A549 treated with CpdA at 1 μM for 4 hours (cell line): ENCODE results near the gene PCDHA10. TPM values are rescaled to one million over a fixed set of nuclear protein-coding genes. Genes with fewer than 3 reads are reported as not detected.

ENCODE experiments used
- total RNA-seq: library from RNA; stranded (reverse); fragments of 200-300 nt; extraction: Qiagen RNA extraction; gene quantifications from 5 replicates; pipeline ENCODE4 v1.2.3, GENCODE V29; 2022; ENCODE audit warnings: low read depth

Gene PCDHA10, protein sequence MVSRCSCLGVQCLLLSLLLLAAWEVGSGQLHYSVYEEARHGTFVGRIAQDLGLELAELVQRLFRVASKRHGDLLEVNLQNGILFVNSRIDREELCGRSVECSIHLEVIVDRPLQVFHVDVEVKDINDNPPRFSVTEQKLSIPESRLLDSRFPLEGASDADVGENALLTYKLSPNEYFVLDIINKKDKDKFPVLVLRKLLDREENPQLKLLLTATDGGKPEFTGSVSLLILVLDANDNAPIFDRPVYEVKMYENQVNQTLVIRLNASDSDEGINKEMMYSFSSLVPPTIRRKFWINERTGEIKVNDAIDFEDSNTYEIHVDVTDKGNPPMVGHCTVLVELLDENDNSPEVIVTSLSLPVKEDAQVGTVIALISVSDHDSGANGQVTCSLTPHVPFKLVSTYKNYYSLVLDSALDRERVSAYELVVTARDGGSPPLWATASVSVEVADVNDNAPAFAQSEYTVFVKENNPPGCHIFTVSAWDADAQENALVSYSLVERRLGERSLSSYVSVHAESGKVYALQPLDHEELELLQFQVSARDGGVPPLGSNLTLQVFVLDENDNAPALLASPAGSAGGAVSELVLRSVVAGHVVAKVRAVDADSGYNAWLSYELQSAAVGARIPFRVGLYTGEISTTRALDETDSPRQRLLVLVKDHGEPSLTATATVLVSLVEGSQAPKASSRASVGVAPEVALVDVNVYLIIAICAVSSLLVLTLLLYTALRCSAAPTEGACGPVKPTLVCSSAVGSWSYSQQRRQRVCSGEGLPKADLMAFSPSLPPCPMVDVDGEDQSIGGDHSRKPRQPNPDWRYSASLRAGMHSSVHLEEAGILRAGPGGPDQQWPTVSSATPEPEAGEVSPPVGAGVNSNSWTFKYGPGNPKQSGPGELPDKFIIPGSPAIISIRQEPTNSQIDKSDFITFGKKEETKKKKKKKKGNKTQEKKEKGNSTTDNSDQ
- total RNA-seq, result 0.01 to 0.02 TPM in 2 of 5 replicates, not detected in the others

DNA sequence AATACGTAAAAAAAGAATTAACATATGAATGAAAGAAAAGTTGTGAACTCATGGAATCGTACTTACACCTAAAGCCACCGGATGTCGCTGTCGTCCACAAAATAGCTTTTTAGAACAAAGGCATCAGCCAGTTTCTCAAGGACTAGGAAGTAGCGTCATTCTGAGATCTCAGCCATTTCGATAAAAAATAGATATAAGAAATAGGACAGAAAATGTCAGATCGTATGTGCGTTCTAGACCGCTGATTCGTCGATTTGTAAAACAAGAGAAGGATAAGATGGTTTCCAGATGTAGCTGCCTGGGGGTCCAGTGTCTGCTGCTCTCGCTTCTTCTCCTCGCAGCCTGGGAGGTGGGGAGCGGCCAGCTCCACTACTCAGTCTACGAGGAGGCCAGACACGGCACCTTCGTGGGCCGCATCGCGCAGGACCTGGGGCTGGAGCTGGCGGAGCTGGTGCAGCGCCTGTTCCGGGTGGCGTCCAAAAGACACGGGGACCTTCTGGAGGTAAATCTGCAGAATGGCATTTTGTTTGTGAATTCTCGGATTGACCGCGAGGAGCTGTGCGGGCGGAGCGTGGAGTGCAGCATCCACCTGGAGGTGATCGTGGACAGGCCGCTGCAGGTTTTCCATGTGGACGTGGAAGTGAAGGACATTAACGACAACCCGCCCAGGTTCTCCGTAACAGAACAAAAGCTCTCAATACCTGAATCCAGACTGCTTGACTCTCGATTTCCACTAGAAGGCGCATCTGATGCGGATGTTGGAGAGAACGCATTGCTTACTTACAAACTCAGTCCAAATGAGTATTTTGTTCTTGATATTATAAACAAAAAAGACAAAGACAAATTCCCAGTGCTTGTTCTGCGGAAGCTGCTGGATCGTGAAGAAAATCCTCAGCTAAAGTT, at the start of gene PCDHA10:
PCDHA10 (plus strand) TSS at position 126 of the 903 bp plus-strand sequence; CDS start at position 278, 152 bp downstream.

DNA sequence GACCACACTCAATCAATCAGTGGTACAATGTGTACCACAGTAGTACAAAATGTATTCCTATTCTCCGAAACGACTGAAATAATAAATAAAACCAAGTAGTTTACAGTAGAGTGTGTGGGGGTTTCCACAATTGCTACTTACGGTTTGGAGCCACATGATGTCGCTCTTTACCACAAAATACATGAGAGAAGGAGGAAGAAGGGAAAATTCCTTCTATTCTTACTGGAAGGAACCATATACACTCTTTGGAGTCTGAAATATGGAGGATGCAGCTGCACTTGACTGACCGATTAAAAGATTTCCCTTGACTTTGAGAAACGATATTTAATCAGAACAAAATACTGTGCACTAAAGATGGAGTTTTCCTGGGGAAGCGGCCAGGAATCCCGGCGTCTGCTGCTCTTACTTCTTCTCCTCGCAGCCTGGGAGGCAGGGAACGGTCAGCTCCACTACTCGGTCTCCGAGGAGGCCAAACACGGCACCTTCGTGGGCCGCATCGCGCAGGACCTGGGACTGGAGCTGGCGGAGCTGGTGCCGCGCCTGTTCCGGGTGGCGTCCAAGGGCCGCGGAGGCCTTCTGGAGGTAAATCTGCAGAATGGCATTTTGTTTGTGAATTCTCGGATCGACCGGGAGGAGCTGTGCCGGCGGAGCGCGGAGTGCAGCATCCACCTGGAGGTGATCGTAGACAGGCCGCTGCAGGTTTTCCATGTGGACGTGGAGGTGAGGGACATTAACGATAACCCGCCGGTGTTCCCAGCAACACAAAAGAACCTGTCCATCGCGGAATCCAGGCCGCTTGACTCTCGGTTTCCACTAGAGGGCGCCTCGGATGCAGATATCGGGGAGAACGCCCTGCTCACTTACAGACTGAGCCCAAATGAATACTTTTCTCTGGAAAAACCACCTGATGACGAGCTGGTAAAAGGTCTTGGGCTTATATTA, 48.6 kb upstream of the PCDHA10 start, which contains the start of gene PCDHA4:
PCDHA4 (plus strand) TSS at position 235 of the 942 bp plus-strand sequence.

DNA sequence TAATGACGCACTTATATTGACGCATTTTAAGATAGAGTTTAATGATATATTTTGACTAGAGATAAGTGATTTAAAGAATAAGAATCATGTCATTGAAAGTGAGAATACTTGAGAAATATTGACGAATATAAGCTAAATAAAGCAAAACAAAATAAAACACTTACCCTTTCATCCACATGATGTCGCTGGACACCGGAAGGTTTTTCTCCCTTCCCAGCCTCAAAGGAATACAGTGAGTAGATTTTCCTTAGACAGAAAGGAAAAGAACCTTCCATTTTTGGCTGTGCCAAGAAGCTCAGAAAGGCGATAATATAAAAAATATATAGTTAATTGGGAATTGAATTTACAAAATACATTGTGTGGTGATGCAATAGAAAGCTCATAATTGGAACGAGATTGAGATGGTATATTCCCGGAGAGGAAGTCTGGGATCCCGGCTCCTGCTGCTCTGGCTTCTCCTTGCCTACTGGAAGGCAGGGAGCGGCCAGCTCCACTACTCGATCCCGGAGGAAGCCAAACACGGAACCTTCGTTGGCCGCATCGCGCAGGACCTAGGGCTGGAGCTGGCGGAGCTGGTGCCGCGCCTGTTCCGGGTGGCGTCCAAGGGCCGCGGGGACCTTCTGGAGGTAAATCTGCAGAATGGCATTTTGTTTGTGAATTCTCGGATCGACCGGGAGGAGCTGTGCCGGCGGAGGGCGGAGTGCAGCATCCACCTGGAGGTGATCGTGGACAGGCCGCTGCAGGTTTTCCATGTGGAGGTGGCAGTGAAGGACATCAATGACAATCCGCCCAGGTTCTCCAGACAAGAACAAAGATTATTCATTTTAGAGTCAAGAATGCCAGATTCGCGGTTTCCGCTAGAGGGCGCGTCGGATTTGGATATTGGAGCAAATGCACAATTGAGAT, 34.1 kb upstream of the PCDHA10 start, which contains the start of gene PCDHA5:
PCDHA5 (plus strand) TSS at position 239 of the 906 bp plus-strand sequence.

DNA sequence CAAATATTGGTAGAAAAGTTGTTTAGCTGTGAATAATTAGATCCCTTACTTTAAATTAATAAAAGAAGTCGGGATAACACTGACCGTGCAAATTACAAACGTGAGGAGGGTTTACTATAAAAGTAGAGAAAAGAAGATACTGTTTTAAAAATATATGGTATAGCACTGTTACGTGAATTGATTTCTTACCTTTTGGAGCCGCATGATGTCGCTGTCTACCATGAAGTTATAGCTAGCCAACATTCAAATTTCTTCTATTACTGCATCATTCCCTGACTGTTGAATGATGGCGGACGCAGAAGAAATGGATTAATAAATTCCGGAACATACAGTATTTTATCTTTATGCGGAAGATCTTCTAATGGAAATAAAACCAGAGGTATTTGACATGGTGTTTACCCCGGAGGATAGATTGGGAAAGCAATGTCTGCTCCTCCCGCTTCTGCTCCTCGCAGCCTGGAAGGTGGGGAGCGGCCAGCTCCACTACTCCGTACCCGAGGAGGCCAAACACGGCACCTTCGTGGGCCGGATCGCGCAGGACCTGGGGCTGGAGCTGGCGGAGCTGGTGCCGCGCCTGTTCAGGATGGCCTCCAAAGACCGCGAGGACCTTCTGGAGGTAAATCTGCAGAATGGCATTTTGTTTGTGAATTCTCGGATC, 27.9 kb upstream of the PCDHA10 start, which contains the start of gene PCDHA6:
PCDHA6 (plus strand) TSS at position 257 of the 658 bp plus-strand sequence; CDS start at position 389, 132 bp downstream.

DNA sequence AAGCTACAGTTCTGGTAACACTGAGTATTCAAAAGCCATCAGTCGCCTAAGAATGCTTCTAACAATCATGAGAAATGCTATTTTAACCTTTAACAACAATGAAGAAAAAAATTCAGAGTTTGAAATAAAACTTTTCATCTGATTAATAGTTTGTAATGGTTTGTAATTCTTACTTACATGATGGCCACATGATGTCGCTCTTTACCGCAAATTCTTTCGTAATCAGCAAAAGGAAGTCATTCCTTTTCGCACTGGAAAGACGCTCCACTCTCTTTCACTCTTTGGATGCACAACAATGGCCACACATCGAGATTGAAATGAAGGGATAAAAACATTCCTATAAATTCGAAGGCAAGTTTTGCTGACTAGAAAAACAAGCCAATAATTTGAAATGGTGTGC, 21.7 kb upstream of the PCDHA10 start, which contains the start of gene PCDHA7:
PCDHA7 (plus strand) TSS at position 277 of the 400 bp plus-strand sequence; CDS start at position 392, 115 bp downstream.

DNA sequence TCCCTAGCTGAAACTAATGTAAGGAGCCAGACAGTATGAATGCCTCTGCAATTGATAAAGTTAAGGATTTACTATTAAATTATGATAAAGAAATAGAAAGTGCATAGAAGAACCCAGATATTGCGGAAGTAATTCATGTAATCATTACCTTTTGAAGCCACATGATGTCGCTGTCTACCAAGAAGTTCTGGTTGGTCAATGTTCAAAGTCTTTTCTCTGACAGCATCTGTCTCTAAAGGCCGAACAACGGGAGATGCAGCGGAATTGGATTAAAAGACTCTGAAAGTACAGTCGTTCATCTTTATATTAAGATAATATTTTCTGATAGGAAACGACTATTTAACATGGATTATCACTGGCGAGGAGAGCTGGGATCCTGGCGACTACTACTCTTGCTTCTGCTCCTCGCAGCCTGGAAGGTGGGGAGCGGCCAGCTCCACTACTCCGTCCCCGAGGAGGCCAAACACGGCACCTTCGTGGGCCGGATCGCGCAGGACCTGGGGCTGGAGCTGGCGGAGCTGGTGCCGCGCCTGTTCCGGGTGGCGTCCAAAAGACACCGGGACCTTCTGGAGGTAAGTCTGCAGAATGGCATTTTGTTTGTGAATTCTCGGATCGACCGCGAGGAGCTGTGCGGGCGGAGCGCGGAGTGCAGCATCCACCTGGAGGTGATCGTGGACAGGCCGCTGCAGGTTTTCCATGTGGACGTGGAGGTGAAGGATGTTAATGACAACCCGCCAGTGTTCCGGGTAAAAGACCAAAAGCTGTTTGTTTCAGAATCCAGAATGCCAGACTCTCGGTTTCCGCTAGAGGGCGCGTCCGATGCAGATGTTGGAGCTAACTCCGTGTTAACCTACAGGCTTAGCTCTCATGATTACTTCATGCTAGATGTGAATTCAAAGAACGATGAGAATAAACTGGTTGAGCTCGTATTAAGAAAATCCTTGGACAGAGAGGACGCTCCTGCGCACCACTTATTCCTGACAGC, 14.4 kb upstream of the PCDHA10 start, which contains the start of gene PCDHA8:
PCDHA8 (plus strand) TSS at position 210 of the 985 bp plus-strand sequence; CDS start at position 345, 135 bp downstream.

DNA sequence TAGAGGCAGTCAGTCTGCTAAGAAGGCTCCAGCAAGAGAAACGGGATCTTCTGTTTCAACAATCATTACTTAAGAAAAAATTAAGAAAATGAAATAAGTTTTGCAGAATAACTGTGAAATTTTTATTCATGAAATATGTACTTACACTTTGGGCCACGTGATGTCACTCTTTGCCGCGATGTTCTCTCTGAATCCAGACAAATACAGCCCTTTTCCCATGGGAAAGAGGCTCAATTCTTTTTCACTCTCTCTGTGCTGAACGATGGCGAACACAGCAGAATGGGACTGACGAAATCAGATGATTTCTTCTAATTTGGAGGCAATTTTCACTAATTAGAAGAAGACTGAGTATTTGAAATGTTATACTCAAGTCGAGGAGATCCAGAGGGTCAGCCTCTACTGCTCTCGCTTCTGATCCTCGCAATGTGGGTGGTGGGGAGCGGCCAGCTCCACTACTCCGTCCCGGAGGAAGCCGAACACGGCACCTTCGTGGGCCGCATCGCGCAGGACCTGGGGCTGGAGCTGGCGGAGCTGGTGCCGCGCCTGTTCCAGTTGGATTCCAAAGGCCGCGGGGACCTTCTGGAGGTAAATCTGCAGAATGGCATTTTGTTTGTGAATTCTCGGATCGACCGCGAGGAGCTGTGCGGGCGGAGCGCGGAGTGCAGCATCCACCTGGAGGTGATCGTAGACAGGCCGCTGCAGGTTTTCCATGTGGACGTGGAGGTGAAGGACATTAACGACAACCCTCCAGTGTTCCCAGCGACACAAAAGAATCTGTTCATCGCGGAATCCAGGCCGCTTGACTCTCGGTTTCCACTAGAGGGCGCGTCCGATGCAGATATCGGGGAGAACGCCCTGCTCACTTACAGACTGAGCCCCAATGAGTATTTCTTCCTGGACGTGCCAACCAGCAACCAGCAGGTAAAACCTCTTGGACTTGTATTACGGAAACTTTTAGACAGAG, 7.3 kb upstream of the PCDHA10 start, which contains the start of gene PCDHA9:
PCDHA9 (plus strand) TSS at position 244 of the 964 bp plus-strand sequence; CDS start at position 358, 114 bp downstream.

DNA sequence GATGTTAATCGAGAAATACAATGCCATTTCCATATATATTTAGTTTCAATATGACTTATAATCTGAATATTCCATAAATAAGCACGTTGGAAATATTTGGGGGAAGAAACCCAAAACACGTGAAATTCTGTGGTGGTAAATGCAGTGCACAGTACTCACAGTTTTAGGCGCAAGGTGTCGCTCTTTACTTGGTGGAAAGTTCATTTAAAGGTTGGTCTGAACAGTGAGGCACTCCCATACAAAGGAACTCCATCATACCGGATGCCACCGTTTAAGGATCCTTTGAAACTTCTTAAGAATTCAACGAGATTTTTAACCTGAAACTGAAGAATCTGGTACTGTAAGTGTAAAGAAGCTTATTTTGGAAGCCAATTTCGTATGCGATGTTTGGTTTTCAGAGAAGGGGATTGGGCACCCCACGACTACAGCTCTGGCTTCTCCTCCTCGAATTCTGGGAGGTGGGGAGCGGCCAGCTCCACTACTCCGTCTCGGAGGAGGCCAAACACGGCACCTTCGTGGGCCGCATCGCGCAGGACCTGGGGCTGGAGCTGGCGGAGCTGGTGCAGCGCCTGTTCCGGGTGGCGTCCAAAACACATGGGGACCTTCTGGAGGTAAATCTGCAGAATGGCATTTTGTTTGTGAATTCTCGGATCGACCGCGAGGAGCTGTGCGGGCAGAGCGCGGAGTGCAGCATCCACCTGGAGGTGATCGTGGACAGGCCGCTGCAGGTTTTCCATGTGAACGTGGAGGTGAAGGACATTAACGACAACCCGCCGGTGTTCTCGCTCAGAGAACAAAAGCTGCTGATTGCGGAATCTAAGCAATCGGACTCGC, 13.2 kb downstream of the PCDHA10 start, which contains the start of gene PCDHA11:
PCDHA11 (plus strand) TSS at position 237 of the 834 bp plus-strand sequence; CDS start at position 384, 147 bp downstream.

DNA sequence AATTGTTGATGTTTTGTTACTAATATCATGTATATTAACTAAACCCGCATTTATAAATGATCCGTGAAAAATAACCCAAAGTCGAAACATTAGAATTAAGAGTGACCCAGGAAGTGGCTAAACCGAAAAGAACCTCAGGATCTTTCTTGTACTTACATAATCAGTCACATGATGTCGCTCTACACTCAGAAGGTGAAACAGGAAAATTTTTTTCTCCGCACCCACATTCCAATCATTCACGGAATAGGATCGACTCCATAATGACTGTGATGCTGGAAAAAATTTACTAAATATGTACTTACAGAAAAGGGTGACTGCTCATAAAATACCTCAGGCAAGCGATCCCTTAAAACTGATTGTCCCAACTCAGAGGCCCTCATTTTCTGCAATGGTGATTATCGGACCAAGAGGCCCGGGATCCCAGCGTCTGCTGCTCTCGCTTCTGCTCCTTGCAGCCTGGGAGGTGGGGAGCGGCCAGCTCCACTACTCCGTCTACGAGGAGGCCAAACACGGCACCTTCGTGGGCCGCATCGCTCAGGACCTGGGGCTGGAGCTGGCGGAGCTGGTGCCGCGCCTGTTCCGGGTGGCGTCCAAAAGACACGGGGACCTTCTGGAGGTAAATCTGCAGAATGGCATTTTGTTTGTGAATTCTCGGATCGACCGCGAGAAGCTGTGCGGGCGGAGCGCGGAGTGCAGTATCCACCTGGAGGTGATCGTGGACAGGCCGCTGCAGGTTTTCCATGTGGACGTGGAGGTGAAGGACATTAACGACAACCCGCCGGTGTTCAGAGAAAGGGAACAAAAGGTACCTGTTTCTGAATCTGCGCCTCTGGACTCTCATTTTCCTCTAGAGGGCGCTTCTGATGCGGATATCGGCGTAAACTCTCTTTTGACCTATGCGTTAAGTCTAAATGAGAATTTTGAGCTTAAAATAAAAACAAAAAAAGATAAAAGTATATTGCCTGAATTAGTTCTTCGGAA, 19.7 kb downstream of the PCDHA10 start, which contains the start of gene PCDHA12:
PCDHA12 (plus strand) TSS at position 224 of the 981 bp plus-strand sequence; CDS start at position 389, 165 bp downstream.

DNA sequence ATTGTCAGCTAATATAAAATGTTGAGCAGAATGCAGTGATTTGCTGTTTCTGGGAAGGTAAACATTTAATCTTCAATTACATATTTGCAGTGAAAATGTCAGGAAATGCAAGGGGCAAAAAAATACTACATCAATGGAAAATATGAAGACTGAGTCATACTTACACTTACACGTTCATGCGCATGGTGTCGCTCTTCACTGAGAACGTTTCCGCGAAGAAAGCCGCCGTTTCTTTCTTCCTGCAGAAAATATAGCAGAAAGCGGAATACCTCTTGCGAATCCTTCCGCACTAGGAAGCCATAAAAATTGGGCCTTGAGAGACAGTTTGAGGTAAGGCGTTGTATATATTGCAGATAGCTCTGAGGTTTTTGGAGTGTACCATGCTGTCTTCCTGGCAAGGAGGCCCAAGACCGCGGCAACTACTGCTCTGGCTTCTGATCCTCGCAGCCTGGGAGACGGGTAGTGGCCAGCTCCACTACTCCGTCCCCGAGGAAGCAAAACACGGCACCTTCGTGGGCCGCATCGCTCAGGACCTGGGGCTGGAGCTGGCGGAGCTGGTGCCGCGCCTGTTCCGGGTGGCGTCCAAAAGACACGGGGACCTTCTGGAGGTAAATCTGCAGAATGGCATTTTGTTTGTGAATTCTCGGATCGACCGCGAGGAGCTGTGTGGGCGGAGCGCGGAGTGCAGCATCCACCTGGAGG, 26.3 kb downstream of the PCDHA10 start, which contains the start of gene PCDHA13:
PCDHA13 (plus strand) TSS at position 236 of the 702 bp plus-strand sequence; CDS start at position 381, 145 bp downstream.

